ENCODE results near the gene WDR82. TPM values are rescaled to one million over a fixed set of nuclear protein-coding genes. Genes with fewer than 3 reads are reported as not detected.

The WDR82 gene
- total and polyA plus RNA-seq, 5 donors = 36.9 to 65.5 (median 62.6) TPM

GRCh38 chr3:52210550-52211046, 67.9 kb downstream of the WDR82 start:
- intact Hi-C loops (cut with DNase I) = no loop called here

GRCh38 chr3:52210037-52210436, 68.4 kb downstream of the WDR82 start:
- no peaks in the 10 kb centered on the region for H3K9me3 ChIP-seq (ENCODE audit: control insufficient read depth, low read length)
- H3K27me3 ChIP-seq (ENCODE audit: control insufficient read depth, insufficient read depth) = no peaks in the 10 kb centered on the region
- no peak for ATAC-seq
- no peak for DNase-seq
- no peaks in the 10 kb centered on the region for H3K4me1 ChIP-seq (ENCODE audit: control insufficient read depth, insufficient read depth, low read length)
- H3K4me3 ChIP-seq (ENCODE audit: low read length) = no peak overlapping the region
- intact Hi-C loops (cut with DNase I) = no loop called here
- no peak overlapping the region for H3K27ac ChIP-seq (ENCODE audit: low read length)

More at GRCh38 chr3:52210550-52211046, 67.9 kb downstream of the WDR82 start:
- no peak for ATAC-seq
- Histone ChIP-seq H3K4me1 (ENCODE audit: control insufficient read depth, insufficient read depth, low read length) (no peaks in the 10 kb centered on the region), H3K9me3 (ENCODE audit: control insufficient read depth, low read length) (no peaks in the 10 kb centered on the region), H3K27ac (ENCODE audit: low read length) (no peak overlapping the region), H3K27me3 (ENCODE audit: control insufficient read depth, insufficient read depth) (no peaks in the 10 kb centered on the region), H3K4me3 (ENCODE audit: low read length) (no peak overlapping the region)
- 82% methylated on average over 6 of the region's 6 CpGs for WGBS
- DNase-seq = no peak

DNA sequence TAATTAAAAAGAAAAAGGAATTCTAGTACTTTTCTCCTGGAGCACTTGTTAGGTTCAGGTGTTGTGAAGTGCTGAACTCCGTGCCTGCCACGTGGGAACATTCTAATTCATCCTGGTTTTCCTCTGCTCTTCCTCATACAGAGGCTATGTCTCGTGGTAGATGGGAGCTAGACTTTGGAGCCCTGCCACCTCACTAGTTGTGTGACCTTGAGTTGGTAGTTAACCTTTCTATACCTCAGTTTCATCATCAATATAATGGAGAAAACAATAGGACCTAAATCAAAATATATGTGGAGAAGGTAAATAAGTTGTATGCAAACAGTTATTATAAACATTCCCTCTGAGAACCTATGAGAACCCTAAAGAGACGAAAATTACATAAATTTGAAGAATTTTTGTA, 69.9 kb downstream of the WDR82 start:
- intact Hi-C loops (cut with DNase I) = no loop called here
- WGBS = 91% methylated on average over 4 of the region's 4 CpGs
- DNase-seq = no peak
- Histone ChIP-seq H3K4me3 (ENCODE audit: low read length) (no peak overlapping the region), H3K4me1 (ENCODE audit: control insufficient read depth, insufficient read depth, low read length) (no peaks in the 10 kb centered on the region), H3K27me3 (ENCODE audit: control insufficient read depth, insufficient read depth) (no peaks in the 10 kb centered on the region), H3K27ac (ENCODE audit: low read length) (no peak overlapping the region), H3K9me3 (ENCODE audit: control insufficient read depth, low read length) (no peaks in the 10 kb centered on the region)
- ATAC-seq = no peak

GRCh38 chr3:52205727-52206372, 72.6 kb downstream of the WDR82 start:
- no peak overlapping the region for H3K4me3 ChIP-seq (ENCODE audit: low read length)
- no peaks in the 10 kb centered on the region for H3K9me3 ChIP-seq (ENCODE audit: control insufficient read depth, low read length)
- ATAC-seq (no peak), DNase-seq (peak in 1 of 3 donors; percentile 14)
- 81% methylated on average over 6 of the region's 6 CpGs for WGBS
- no peaks in the 10 kb centered on the region for H3K27me3 ChIP-seq (ENCODE audit: control insufficient read depth, insufficient read depth)
- no peak overlapping the region for H3K27ac ChIP-seq (ENCODE audit: low read length)
- intact Hi-C loops (cut with DNase I) = no loop called here
- H3K4me1 ChIP-seq (ENCODE audit: control insufficient read depth, insufficient read depth, low read length) = no peaks in the 10 kb centered on the region

Small RNA genes within 50 kb of the gene (microRNA-seq; reads per million reads assigned to microRNA genes)
- gene MIR135A1 (0 to 0.42 reads per million in 2 donors), gene MIRLET7G (47,992 to 65,157 reads per million in 2 donors)

Other genes starting within 250 kb of the WDR82 start
- 10 to 100 TPM; 27.2 to 39.9 (median 36.2) TPM for gene DUSP7, start 222.1 kb downstream of the WDR82 start, total RNA-seq
- gene DUSP7, start 222.1 kb downstream of the WDR82 start, polyA plus RNA-seq = 18.1 TPM
- 1 to 10 TPM; 1.0 to 1.4 (median 1.3) TPM for gene POC1A, start 124.2 kb downstream of the WDR82 start, total RNA-seq
- 0.75 TPM for gene POC1A, start 124.2 kb downstream of the WDR82 start, polyA plus RNA-seq
- 100 to 1,000 TPM in 3 of 4 donors, 10 to 100 TPM in 1; 95.7 to 123 (median 110) TPM for gene ALAS1, start 80.5 kb downstream of the WDR82 start, total RNA-seq
- gene ALAS1, start 80.5 kb downstream of the WDR82 start, polyA plus RNA-seq = 119 TPM
- gene TLR9, start 53.0 kb downstream of the WDR82 start, total RNA-seq = under 1 TPM; 0.09 to 0.24 (median 0.20) TPM
- 0.05 TPM for gene TLR9, start 53.0 kb downstream of the WDR82 start, polyA plus RNA-seq
- 10 to 100 TPM; 32.0 to 70.0 (median 45.0) TPM for gene TWF2, start 39.5 kb downstream of the WDR82 start, total RNA-seq
- 56.5 TPM for gene TWF2, start 39.5 kb downstream of the WDR82 start, polyA plus RNA-seq
- 10 to 100 TPM; 11.3 to 16.3 (median 14.7) TPM for gene PPM1M, start 32.9 kb downstream of the WDR82 start, total RNA-seq
- 9.5 TPM for gene PPM1M, start 32.9 kb downstream of the WDR82 start, polyA plus RNA-seq
- 1 to 10 TPM; 4.2 to 7.5 (median 6.3) TPM for gene GLYCTK, start 9.2 kb upstream of the WDR82 start, total RNA-seq
- gene GLYCTK, start 9.2 kb upstream of the WDR82 start, polyA plus RNA-seq = 8.1 TPM
- 1 to 10 TPM; 3.0 to 4.0 (median 3.7) TPM for gene DNAH1, start 37.7 kb upstream of the WDR82 start, total RNA-seq
- gene DNAH1, start 37.7 kb upstream of the WDR82 start, polyA plus RNA-seq = 2.6 TPM
- gene BAP1, start 131.4 kb upstream of the WDR82 start, total RNA-seq = 10 to 100 TPM; 48.4 to 59.1 (median 55.9) TPM
- gene BAP1, start 131.4 kb upstream of the WDR82 start, polyA plus RNA-seq = 43.0 TPM
- 10 to 100 TPM; 15.9 to 28.5 (median 18.3) TPM for gene PHF7, start 132.0 kb upstream of the WDR82 start, total RNA-seq
- gene PHF7, start 132.0 kb upstream of the WDR82 start, polyA plus RNA-seq = 10.9 TPM
- gene SEMA3G, start 166.5 kb upstream of the WDR82 start, total RNA-seq = 10 to 100 TPM in 1 of 4 donors, 1 to 10 TPM in 3; 4.7 to 13.1 (median 8.3) TPM
- 11.2 TPM for gene SEMA3G, start 166.5 kb upstream of the WDR82 start, polyA plus RNA-seq
- gene TNNC1, start 175.4 kb upstream of the WDR82 start, total RNA-seq = 1,000 to 10,000 TPM; 2,349 to 3,477 (median 2,851) TPM
- 6,305 TPM for gene TNNC1, start 175.4 kb upstream of the WDR82 start, polyA plus RNA-seq
- gene NISCH, start 177.0 kb upstream of the WDR82 start, total RNA-seq = 10 to 100 TPM; 48.6 to 59.2 (median 53.0) TPM
- gene NISCH, start 177.0 kb upstream of the WDR82 start, polyA plus RNA-seq = 31.2 TPM
- gene STAB1, start 216.7 kb upstream of the WDR82 start, total RNA-seq = 100 to 1,000 TPM in 2 of 4 donors, 10 to 100 TPM in 2; 91.9 to 159 (median 101) TPM
- 69.5 TPM for gene STAB1, start 216.7 kb upstream of the WDR82 start, polyA plus RNA-seq